Camera-type eye (tissue), 1 donor: ENCODE data around the gene NAV3. TPM values are rescaled to one million over a fixed set of nuclear protein-coding genes. Genes with fewer than 3 reads are reported as not detected.

Experiments
- total RNA-seq: library from RNA; depleted of rRNA; stranded (reverse); fragments of >200 nt; gene quantifications from one replicate; pipeline ENCODE4 v1.2.3, GENCODE V29; 2014

NAV3 gene, protein sequence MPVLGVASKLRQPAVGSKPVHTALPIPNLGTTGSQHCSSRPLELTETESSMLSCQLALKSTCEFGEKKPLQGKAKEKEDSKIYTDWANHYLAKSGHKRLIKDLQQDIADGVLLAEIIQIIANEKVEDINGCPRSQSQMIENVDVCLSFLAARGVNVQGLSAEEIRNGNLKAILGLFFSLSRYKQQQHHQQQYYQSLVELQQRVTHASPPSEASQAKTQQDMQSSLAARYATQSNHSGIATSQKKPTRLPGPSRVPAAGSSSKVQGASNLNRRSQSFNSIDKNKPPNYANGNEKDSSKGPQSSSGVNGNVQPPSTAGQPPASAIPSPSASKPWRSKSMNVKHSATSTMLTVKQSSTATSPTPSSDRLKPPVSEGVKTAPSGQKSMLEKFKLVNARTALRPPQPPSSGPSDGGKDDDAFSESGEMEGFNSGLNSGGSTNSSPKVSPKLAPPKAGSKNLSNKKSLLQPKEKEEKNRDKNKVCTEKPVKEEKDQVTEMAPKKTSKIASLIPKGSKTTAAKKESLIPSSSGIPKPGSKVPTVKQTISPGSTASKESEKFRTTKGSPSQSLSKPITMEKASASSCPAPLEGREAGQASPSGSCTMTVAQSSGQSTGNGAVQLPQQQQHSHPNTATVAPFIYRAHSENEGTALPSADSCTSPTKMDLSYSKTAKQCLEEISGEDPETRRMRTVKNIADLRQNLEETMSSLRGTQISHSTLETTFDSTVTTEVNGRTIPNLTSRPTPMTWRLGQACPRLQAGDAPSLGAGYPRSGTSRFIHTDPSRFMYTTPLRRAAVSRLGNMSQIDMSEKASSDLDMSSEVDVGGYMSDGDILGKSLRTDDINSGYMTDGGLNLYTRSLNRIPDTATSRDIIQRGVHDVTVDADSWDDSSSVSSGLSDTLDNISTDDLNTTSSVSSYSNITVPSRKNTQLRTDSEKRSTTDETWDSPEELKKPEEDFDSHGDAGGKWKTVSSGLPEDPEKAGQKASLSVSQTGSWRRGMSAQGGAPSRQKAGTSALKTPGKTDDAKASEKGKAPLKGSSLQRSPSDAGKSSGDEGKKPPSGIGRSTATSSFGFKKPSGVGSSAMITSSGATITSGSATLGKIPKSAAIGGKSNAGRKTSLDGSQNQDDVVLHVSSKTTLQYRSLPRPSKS (N-terminal part only)
- 61.2 TPM for total RNA-seq

DNA sequence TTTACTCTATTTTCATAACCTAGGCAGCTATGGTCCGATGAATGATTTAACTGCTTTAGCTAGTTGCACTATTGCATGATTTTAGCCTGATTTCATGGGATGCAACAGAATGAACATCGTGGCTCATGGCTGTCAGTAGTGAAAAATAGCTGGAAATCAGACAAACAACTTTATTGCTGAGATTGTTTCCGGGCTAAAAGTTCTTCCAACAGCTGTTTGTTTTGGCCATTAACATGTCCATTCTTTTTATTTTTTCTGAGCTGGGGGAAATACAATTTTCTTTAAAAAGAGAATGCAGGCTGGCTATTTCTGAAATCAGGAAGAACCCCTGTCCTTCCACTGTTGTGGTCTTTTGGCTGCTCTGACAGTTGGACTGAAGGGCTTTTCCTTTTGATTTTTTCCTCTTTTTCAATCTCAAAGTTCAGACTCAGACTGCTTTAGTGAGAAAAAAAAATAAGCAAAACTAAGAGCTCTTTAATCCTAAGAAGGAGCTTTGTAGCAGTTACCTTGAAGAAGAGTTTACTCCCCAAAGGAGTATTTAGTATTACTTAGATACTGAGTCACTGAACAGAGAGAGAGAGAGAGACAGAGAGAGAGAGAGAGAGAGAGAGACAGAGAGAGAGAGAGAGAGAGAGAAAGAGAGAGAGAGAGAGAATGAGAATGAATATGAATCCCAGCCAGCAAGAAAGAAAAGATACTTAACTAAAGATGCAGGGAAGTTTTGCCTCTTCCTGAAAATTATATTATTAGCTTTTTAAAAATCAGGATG lies at the start of gene NAV3:
NAV3 (plus strand) TSS at position 312 of the 769 bp plus-strand sequence. CDS start 568 bp downstream, outside the sequence.

